GM12891 (cell line): ENCODE data around the gene PKNOX2.

Experiments used
- POLR2A ChIP-seq: IDR thresholded peaks from 2 replicates; pipeline ENCODE4 v1.6.1; 2011; ENCODE audit warnings: low read depth, low read length, control low read depth
- POLR2AphosphoS5 ChIP-seq: IDR thresholded peaks from 2 replicates; pipeline ENCODE4 v1.6.1; 2011; ENCODE audit warnings: low read depth, low read length, control low read depth
- POU2F2 ChIP-seq: IDR thresholded peaks from 2 replicates; pipeline ENCODE4 v1.6.1; 2011; ENCODE audit warnings: low read depth, mild to moderate bottlenecking, control low read depth, low read length, moderate library complexity

GRCh38 chr11:125168918-125169456, 4.4 kb downstream of the PKNOX2 start:
- TF ChIP-seq POLR2A (no peak), POLR2AphosphoS5 (no peak), POU2F2 (no peak)
